TTC549 (cell line): ENCODE measurements around the gene POTEB2.
"Not testable (repeated sequence)": the region's sequence is repeated elsewhere in the genome, so short reads cannot be mapped to it uniquely, and the experiment has no call there.

ENCODE experiments used
- FAIRE-seq: peaks from 2 replicates; lab custom pipeline; 2012; peaks lifted over from hg19 to GRCh38; lab: Jason Lieb, UNC

POTEB2 gene

GRCh38 chr15:20866214-20866613, at the start of gene POTEB2:
Gene POTEB2, minus strand, starts transcription at chr15:20866314. Its CDS starts 33 bp downstream, at chr15:20866281.
- not testable (repeated sequence) for FAIRE-seq

GRCh38 chr15:20879916-20880315, 13.8 kb upstream of the POTEB2 start:
- FAIRE-seq = not testable (repeated sequence)

GRCh38 chr15:20878464-20878863, 12.3 kb upstream of the POTEB2 start:
- FAIRE-seq = not testable (repeated sequence)

GRCh38 chr15:20877819-20878218, 11.7 kb upstream of the POTEB2 start:
- FAIRE-seq = not testable (repeated sequence)
